Medulla oblongata (tissue), 1 donor: ENCODE data around the gene PIGN.

ENCODE experiments used
- DNase-seq: peaks from one replicate; pipeline ENCODE4 v3.0.0-alpha.2; 2015; ENCODE audit errors: extremely low spot score

The PIGN gene

DNA sequence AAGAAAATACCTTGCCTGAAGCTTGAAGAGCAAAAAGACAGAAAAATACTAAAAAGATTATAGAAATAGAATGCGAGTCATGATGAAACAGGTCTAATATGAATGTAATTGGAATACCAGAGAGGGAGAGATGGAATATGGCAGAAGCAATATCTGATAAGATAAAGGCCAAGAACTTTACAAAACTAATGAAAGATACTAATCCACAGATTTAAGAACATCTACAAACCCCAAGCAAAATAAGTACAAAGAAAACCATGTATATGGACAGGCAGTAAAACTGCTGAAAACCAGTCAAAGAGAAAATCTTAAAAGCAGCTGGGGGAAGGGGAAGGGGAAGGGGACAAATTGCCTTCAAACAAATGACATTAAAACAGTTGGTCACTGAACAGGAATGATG is 67.0 kb downstream of the PIGN start:
- DNase-seq = no peak

DNA sequence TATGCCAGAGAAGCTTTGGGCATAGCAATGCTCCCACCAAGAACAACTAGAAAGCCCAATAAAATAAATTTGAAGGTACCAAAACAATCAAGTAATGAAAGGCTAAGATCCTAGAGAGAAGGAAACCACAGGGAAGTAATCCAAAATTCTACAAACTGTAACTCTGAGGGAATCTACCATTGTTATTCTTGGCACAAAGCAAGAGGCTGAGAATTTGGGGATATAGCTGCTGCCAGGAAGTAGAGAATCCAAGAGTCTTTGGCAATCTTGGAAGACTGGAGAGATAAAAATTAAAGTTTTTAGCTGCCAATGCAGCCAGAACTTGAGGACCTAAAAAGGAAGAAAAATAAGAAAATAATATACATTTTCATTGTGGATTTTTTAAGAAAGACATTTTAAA is 68.5 kb downstream of the PIGN start:
- DNase-seq = peak; percentile 9

DNA sequence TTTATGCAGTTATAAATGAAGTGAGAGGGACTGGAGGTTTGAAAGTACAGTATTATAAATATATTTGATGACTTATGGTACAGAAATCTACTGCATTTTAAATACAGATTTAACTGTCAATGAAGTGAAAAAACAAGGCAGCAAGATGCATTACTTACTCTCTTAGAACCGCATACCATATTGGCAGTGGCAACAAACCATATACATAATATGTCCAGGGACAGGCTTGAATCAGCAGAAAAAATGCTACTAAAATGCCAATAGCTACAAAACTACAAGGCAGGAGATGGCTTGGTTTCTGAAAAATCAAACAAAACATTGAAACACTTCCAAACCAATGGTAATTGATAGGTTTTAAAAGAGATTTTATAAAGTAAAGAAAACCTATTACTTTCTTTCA is 77.2 kb downstream of the PIGN start:
- no peak for DNase-seq

DNA sequence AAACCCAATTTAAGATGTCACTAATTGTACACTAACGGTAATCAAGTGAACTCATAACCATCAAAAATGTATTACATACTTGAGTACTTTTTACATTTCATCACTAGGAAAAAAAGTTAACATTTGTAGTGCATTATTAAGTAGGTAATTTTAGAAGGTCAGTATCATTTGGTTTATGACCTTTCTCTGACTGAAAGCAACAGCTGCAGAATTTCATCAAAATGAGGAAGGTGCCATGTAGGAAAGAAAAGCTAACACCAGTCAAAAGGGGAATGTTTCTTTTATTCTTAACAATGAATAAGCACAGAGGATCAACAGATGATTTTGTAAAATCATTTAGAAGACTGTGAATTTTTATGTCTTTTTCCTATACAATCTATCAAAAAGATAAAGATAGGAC is 79.0 kb downstream of the PIGN start:
- DNase-seq = no peak

DNA sequence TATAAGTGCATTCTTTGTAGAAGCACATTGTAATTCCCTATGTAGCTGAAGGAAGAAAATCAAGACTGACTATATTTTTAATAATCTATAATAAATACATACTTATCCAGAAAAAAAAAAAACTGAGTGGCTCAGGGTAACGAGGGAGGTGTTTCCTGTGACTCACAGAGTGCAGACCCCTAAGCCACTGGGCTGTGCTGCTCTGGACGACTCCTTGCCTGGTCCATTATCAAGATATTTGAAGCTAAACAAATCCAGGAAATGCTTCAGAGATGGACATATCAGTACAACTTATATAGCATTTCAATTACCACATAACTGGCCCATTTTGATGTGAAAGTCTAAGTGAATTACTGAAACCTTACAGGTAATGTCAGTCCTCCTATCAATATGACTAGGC is 80.6 kb downstream of the PIGN start:
- DNase-seq = no peak

DNA sequence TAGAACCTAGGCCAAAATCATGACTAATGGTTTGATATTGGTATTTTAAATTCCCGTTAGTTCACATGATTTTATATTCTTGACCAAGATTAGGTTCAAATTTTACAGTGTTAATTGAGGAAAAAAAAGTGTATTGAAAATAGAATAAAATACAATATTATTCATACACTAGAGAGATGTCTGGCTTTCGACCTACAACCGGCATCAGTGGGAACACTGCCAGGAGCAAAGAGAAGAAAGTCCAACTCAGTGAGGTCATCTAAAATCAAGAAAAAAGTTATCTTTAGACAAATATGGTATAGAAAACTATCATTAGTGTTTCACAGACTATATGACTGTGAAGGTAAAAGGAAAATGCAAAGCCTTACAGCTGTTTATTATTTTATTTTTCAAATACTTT is 81.5 kb downstream of the PIGN start:
- no peak for DNase-seq

DNA sequence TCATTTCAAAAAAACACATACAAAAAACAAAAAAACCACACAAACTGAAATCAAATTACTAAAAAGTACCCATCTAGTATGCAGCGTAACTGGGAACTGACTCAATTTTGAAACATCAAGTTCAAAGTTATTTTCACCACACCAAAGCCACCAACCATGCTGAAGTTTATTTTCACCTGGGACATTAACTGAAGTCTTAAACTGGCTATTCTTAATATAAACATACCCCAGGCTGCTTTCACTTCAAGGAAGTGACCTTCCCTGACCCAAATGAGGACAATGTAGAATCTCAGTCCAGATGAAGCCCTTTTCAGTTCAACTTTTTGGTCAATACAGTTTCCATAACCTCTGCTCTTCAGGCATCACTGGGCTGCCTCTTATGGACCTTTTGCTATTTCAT is 84.6 kb downstream of the PIGN start:
- no peak for DNase-seq

DNA sequence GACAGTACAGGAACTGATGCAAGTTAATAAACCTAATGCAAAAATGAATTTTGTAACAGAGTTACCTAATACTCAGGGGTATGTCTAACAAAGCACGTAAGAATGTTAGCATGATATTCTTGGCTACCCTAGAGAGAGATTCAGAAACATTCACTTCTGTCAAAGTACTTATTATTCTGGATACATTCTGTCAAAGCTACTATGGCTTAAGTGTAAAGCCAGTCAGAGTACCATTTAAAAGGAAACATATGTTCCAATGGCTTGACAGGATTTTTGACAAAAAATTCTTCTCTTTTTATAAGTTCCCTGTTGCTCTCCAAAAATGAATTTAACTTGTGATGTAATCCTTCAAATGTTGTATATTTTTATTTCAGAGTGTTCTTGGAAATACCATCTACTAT is 85.5 kb downstream of the PIGN start:
- no peak for DNase-seq

DNA sequence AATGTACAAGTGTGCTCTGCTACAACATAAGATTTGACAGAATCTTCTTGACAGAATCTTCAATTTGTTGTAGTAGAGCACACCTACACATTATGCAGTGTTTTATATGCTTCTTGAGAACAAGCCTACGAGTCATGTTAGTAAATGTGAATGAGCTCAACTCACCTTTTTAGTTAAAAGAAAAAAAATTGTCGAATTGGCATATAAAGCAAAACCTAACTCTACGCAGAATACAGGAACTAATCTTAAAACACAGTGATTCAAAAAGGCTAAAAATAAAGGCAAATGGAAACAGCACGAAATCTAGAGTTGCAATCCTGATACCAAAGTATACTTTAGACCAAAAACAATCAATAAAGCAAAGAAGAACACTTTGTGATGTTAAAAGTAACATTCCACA is 87.9 kb downstream of the PIGN start:
- no peak for DNase-seq

DNA sequence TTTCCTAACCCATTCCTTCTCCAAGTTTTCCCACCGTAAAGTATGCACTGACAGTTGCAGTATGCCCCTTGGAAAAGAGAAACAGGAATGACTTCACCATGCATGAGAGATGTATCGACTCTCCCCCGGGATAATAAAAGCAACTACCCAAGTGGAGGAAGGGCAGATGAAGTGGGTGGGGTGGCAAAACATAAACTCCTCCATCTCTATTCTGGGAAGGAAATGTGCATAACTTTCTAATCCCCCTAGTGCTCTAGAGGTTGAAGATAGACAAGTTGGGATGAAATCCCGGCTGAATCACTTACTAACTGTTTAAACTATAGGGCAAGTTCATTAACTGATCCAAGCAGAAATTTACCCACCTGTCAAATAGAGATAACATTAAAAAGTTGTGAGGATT is 89.2 kb downstream of the PIGN start:
- DNase-seq = no peak

DNA sequence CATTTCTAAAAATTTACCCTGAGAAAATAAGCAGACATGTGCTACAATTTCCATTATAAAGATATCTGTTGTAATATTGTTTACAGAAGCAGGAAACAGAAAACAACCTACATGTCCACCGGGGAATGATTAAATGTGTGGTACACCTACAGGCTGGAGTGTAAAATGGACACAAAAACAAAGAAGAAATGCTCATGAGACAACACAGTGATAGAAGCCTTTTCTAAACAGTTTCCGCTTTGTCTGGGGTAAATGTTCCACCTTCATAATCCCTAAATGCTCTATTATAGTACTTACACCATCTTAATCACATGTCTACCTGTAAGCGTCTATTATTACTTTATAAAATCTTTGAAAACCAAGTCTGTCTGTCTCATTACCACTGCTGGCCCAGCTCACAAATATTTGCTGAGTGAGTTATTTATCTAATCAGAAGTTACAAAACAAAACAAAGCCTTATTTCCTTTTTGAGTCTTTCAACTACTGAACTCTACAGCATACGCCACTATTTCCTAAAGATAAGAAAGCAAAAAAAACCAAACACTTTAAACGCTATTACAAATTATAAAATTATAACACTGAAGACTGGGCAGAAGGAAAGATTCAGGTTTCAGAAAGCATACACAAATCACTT is 95.3 kb downstream of the PIGN start:
- DNase-seq = no peak

DNA sequence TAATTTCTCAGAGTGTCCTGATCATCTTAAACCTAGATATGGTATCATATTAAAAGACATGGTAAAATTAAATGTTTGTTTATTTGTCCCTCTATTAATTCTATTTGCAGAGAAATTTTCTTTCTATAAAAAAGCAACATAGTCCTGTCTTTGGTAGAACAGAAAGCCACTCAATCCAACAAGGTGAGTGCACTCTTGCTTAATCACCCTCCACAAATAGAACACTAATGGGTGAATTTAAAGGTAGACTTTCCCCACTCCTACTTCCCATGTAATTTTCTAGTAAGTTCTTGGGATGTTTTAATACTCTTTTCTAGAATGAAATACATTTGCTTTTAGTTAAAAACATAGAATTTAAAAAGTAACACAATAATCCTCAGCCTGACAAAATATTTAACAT is 97.7 kb downstream of the PIGN start:
- DNase-seq = no peak

DNA sequence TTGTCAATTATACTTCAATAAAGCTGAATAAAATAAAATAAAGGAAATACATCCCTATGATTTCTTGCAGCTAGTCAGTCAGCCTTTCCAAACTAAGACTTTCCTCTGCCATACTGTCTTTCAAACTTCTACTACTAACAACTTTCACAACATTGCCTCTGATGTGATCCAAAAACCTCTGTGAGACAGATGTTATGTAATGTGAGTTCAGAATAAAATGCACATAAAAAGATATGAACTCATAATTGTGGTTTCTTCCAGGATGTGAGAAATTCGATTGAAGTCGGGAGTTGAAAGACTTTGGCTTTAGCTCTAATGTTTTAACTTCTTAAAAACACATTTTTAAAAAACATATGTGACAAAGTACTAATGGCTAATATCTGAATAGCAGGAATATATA is 98.7 kb downstream of the PIGN start:
- no peak for DNase-seq

DNA sequence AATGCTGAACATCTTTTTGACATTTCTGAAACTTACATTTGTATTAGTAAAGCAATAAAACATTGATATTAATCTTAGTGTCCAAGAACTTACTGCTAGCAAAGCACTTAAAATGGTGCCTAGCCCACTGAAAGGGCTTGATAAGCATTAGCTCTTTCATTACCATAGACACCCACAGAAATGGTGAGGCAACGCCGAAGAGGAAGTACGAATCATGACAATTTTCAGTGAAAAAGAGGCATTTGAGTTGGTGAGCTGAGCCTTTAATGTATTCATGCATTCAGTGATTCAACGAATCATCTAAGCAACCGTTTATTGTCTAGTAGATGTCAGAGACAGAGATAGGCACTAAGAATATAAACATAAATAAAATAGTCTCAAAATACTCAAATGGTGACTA is 101.1 kb downstream of the PIGN start:
- no peak for DNase-seq

DNA sequence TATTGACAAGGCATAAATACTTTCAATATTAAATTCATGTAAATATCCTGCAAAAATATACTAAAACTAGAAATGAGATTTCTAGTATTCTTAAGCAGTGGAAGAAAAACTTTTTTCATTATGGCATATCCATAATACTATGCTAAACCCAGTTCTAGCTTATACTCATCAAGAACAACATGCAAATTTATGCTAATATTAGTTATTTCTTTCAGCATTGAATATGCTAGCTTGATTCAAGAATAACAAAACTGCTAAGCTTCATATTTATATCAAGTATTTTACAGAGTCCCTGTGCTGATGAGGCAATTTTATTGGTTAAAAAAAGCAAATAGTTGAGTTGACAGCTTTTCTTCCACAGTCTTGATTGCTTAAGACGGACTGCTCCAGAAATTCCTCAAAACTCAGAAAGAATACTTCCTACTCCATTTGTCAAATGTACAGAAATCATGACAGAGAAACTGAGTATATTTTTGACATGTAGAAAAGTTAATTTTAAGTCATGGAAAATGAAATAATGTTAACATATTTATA is 105.0 kb downstream of the PIGN start:
- no peak for DNase-seq

DNA sequence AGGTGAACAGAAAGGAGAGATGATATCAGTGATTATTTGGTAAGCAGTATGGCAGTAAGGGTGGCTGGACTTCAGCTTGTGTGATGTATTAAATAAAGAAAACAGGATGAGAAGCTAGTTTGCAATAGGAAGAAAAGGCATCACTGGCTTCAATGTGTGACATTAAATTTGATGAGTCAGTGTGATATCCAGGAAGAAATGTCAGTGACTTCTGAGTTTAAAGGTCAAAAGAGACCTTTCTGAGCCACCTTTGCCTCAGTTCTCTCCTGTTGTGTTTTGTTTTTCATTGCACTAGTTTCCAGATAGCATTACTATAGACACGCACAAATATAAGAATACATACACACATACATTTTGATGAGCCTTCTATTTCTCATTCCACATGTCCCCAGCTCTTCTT is 105.6 kb downstream of the PIGN start:
- no peak for DNase-seq

DNA sequence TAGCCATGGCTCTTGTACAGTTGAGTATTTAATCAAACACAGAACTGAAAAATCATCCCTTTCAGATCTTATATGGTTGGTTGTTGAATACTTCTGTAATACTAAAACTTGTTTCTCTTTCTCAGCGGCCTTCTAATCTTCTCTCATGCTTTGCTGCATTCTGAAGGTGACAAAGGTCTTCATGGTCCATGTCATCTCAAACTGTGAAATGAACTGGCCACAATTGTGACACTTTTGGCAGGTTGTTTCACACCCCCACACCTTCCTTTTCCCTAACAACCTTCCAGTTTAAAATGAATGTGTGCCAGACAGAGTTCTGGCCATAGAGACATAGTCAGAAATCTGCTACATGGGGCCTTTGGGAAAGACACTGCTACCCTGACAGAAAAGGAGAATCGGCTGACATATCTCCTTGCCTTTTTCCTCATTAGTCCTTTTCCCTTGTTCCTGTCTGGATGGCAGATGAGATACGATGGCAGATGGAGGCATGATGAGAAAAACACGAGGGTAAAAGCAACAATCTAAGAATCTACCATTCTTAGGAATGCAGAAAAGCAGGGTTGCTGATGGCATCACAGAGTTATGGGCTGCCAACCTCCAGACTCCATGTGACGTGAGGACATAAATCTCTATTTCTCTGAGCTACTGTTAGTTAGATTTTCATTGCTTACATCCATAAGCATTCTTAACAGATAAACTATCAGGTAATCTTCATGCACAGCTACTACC is 106.5 kb downstream of the PIGN start:
- DNase-seq = no peak

DNA sequence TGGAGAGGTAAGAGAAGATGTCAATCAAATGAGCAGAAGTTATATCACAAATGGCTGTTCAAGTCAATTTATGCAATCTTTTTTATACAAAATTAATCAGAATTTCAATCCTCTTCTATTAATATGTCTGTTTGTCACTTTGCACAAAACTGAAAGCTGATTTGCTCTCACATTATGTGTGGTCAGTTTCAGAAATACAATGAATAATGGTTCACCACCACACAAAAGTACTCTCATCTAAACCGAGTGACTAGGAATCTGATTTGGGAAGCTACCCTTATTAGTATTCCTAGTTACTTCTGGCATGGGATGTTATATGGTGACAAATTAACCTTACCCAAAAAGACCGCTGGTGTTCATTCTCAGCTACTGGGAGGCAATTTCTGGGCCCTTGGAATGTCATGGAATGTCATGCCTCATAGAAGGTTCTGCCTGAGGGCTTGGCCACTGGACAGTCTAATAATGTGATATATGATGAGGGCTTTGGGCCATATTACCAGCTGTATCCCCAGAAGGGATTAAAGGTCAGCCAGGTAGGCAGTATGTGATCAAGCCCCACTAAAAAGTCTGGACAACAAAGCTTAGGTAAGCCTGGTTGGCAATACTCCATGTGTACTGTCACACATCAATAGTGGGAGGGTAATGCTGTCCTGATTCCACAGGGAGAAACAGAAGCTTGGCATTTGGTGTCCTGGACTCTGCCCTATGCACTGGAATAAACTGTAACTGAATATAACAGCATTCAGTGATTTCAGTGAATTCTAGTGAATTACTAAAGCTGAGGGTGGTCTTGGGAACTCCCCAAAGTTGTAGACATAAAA is 113.2 kb downstream of the PIGN start:
- DNase-seq = no peak

DNA sequence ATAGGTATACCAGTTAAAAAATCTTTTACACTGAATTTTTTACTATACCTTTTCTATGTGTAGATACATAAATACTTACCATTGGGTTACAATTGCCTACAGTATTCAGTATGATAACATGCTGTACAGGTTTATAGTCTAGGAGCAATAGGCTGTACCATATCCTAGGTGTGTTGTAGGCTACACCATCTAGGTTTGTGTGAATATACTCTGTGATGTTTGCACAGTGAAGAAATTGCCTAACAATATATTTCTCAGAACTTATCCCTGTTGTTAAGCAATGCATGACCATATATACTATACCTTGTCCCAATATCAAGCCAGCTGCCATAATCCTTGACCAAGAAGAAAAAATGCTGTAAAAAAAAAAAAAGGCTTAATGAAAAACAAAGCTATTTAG is 114.5 kb downstream of the PIGN start:
- DNase-seq = no peak

DNA sequence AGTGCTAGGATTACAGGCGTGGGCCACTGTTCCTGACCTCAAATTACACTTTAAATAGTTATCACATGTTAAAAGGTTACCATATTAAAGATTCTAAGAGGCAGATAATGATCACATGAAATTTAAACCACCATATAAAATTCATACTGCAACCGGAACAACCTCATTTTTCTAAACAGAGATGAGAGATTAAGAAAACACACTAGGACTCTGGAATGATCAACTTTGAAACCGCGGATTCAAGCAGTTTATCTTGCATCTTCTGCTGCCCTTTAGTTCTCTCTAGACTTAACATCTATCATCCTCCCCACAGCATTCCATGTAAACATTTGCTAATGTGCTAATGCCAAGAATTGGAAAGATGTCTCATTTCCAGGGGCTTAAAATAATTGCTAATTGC is 115.8 kb downstream of the PIGN start:
- DNase-seq = no peak

DNA sequence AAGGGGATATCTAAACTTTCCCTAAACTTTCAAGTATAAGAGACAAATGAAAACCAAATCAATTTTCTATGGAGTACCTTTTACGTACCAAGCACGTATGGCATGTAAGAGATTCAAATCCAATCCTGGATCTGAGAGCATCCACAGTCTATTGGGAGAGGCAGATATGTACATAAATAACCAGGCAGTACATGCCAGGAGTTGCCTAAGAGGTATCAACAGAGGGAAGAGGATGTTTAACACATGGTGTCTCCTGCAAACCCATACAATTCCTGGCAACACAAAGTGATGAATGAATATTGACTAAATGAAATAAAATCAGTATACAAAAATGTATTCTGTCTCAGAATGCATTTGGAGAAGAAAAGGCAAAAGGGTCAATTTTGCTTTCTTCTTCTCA is 116.6 kb downstream of the PIGN start:
- DNase-seq = no peak

DNA sequence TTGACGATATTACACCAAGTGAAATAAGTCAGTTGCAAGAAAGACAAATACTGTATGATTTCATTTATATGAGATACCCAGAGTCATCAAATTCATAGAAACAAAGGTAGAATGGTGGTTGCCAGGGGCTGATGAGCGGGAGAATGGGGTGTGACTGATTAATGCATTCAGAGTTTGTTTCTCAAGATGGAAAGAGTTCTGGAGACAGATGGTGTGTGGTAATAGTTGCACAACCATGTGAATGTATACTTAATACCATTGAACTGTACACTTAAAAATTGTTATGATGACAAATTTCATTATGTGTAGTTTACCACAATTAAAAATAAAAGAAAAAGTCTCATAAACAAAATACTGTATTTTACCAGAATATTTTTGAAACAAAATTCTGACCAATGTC is 117.3 kb downstream of the PIGN start:
- DNase-seq = no peak
